Mammary epithelial cell (primary cell): ENCODE data around the gene FBXO10.

Experiments used
- EZH2 ChIP-seq: IDR thresholded peaks from 2 replicates; pipeline ENCODE4 v1.6.1; 2012; ENCODE audit warnings: low read length, inconsistent platforms, borderline replicate concordance
- TF ChIP-seq, protein P1 (sequence below), 2 donors: IDR thresholded peaks in 1 of 2; conservative IDR thresholded peaks in 1 of 2; 2 replicates each; pipeline ENCODE4 v1.5.1; 2011 to 2012; ENCODE audit warnings: inconsistent platforms in 2 of 2, low read length in 2 of 2, mild to moderate bottlenecking in 2 of 2, control low read depth in 1 of 2, low read depth in 1 of 2; ENCODE audit not compliant: insufficient read depth in 1 of 2; ENCODE audit errors: extremely low read depth in 1 of 2

DNA sequence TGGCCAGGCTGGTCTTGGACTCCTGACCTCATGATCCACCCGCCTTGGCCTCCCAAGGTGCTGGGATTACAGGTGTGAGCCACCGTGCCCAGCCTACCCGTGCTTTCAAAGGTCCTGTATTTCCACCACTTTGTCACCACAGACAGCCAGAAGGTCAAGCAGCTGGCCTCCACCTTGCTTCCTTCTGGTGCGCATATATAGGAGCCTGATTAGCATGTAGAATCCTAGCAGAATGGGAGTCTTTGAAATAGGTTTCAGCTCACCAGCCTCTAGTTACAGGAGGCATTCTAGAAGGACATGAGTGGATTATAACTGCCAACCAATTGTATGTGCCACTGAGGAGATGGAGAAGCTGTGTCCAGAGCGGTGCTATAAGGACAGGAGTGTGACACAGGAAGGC, 71.6 kb downstream of the FBXO10 start:
- TF ChIP-seq, protein P1, sequence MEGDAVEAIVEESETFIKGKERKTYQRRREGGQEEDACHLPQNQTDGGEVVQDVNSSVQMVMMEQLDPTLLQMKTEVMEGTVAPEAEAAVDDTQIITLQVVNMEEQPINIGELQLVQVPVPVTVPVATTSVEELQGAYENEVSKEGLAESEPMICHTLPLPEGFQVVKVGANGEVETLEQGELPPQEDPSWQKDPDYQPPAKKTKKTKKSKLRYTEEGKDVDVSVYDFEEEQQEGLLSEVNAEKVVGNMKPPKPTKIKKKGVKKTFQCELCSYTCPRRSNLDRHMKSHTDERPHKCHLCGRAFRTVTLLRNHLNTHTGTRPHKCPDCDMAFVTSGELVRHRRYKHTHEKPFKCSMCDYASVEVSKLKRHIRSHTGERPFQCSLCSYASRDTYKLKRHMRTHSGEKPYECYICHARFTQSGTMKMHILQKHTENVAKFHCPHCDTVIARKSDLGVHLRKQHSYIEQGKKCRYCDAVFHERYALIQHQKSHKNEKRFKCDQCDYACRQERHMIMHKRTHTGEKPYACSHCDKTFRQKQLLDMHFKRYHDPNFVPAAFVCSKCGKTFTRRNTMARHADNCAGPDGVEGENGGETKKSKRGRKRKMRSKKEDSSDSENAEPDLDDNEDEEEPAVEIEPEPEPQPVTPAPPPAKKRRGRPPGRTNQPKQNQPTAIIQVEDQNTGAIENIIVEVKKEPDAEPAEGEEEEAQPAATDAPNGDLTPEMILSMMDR (conservative IDR thresholded peaks at IDR 0.05 in 1 of 2, IDR thresholded peaks at IDR 0.05 in 1 of 2; ENCODE audit: extremely low read depth in 1 of 2, insufficient read depth in 1 of 2, low read depth in 1 of 2, low read length in 2 of 2), result no peak
- no peak for TF ChIP-seq EZH2
